Transverse colon (tissue), 4 donors: ENCODE measurements around the gene RASGRP3.

Experiments used
- CTCF ChIP-seq, 5 experiments: fragments of 200-600 bp in 3 of 5; fragments of 450-650 bp in 2 of 5; sonication (generic) in 3 of 5; IDR thresholded peaks; 1 replicate in 2 of 5; 2 replicates in 3 of 5; pipeline ENCODE4 v1.5.1; 2016 to 2017; ENCODE audit warnings: antibody characterized with exemption in 5 of 5, inconsistent platforms in 3 of 5, mild to moderate bottlenecking in 2 of 5, moderate library complexity in 1 of 5
- POLR2A ChIP-seq: fragments of 450-650 bp; IDR thresholded peaks from one replicate; pipeline ENCODE4 v1.6.1; 2016; ENCODE audit warnings: antibody characterized with exemption, mild to moderate bottlenecking, moderate library complexity
- POLR2AphosphoS5 ChIP-seq, 3 donors: sonication (generic); formaldehyde crosslinking; IDR thresholded peaks; one replicate each; pipeline ENCODE4 v1.6.1; 2016; ENCODE audit warnings: antibody characterized with exemption in 3 of 3

GRCh38 chr2:33561872-33562271 is 85.4 kb downstream of the RASGRP3 start:
- no peak for TF ChIP-seq CTCF (IDR thresholded peaks at IDR 0.05)
- TF ChIP-seq POLR2AphosphoS5 (IDR thresholded peaks at IDR 0.05), result no peak
- TF ChIP-seq POLR2A, result no peak
